HG02623 (cell line): ENCODE measurements around the gene MRM2.

Experiments used
- ATAC-seq: cut with Tn5 transposase; IDR thresholded peaks from one replicate; pipeline ENCODE4 v1.9.1; 2021; ENCODE audit warnings: moderate library complexity; ENCODE audit not compliant: unreplicated experiment

MRM2 gene

DNA sequence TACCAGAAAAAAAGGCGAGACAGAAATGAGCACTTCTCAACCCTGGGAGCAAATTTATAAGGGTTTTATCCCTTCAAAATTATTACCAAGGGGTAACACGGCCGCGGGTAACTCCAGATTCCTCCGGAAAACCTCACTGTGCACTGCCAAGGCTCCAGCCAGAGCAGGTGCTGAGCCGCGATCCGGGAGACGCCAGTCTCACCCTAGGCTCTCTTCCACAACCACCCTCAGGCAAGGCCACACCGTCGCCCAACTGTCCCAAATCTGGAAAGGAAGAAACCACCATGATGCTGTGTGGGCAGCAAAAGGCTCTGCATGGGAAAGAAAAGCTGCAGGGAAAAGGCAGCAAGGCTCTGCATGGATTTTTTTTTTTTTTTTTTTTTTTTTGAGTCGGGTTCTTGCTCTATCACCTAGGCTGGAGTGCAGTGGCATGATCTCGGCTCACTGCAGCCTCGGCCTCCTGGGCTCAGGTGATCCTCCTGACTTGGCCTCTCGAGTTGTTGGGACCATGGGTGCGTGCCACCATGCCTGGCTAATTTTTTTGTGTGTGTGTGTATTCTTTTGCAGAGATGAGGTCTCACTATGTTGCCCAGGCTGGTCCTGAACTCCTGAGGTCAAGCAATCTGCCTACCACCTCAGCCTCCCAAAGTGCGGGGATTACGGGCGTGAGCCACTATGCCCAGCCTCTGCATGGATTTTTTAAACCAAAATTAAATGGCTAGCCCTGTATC, 48.3 kb downstream of the MRM2 start:
- no peak for ATAC-seq

DNA sequence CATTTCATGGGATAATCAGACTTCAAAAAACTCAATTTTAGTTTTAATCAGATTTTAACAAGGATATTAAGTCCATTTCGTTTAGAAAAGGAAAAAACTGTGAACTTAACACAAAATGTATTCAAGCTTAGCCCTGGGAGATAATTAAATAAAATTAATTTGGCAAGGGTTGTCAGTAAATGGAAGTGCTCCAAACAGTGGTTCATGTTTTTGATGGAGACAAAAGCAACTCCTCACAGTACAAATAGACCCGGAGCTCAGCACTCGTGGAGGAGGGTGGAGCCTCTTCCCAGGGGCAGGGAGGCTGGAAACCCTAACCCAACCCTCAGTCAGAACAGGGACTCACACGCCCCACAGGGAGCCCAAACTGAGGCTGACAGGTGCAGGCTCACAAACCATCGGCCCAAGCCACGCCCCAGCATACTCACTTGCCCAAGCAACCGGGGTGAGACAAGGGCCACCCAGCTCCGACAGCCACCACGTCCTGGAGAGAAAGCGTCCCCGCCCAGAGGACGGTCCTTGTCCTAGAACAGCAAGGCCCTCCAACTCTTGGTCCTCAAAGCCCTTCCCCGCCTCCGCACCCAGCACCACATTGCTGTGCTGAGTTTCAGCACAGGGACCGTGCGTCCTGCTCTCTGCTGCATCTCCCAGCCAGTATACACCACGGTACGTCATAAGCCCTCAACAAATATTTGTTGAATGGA, 49.0 kb downstream of the MRM2 start:
- ATAC-seq, result no peak

DNA sequence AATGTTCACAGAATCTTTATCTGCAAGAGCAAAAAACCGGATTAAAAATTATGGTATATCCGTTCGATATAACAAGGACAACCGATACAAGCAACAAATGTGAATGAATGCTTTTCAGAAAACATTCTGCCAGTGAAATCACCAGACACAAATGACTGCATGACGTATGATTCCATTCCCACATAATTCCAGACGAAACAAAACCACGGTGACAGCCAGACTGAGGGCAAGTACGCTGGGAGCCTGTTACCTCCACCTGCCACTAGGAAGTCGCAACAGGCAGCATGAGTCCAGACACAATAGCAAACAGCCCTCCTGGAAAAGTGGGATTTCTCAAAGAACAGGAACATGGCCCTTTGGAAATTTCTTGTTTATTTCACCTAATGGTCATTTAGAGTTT, 51.0 kb downstream of the MRM2 start:
- no peak for ATAC-seq

DNA sequence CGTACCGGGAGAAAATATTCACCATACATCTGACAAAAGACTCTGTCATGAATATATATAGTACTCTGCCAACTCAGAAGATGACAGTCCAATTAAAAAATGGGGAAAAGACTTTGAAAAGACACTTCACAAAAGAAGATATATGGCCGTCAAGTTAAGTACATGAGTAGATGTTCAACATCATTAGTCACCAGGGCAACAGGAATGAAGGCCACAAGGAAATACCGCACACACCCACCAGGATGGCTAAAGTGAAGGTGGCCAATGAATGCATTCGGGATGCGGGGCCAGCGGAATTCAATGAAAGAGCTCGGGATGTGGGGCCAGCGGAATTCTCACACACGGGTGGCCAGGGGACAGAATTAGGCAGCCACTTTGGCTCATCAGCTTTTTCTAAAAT, 51.5 kb downstream of the MRM2 start:
- ATAC-seq, result no peak

DNA sequence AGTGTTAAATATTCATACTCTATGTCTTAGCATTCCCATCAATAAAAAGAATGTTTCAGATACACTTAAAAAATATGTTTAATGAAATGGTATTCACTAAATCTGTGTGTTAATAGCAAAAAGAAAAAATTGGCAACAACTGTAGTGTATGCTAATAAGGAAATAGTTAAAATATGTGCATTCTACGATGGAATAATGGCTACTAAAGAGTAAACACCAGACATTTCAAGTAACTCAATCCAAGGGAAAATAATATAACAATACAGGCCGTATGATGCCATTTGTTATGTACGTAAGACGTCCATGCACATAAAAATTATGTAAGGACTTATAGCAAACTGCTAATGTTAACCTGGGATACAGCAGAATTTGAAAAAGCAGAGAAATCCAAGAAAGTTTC, 55.8 kb downstream of the MRM2 start:
- ATAC-seq, result no peak

DNA sequence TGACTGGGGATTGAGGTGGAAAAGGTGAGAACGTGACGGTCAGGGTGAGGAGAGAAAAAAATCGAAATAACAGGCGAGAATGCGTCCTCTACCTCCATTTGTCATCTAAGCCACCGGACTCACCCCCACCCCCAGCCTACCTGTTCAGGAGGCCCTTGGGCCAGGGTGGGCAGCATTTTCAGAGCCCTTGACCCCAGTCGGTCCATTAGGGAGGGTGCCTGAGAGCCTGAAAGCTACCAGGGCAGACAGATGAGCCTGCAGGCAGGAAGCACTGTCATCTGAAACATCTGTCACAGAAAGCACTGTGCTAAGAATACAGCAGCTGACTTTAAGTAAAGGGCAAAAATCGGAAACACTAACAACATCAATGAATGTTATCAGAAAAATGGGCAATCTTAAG, 56.3 kb downstream of the MRM2 start:
- ATAC-seq, result no peak
